HepG2 (cell line): ENCODE results near the gene CD207. TPM values are rescaled to one million over a fixed set of nuclear protein-coding genes. Genes with fewer than 3 reads are reported as not detected.

Source experiments
- ATAC-seq: fragments of 200-7000 bp; cut with Tn5 transposase; 3 replicates; pipeline ENCODE4 v1.9.1; 2020; ENCODE audit warnings: mild to moderate bottlenecking, moderate library complexity
- BruUV-seq: library from RNA; stranded (reverse); fragments of 400-500 nt; replicated peaks from 2 replicates; lab custom pipeline; 2021; lab: Mats Ljungman, UMichigan
- CTCF ChIA-PET: fragments of 300-600 bp; formaldehyde crosslinking; extraction: SDS; loops from one replicate; lab custom pipeline; 2021; ENCODE audit warnings: low total read pairs, inconsistent platforms, low intra/inter-chr PET ratio; lab: Yijun Ruan, JAX
- POLR2A ChIA-PET: fragments of 350-600 bp; sonication (Branson Sonifier 250); formaldehyde crosslinking; loops from one replicate; lab custom pipeline; 2020; ENCODE audit warnings: antibody characterized with exemption, inconsistent platforms; lab: Yijun Ruan, JAX
- DNase-seq: peaks from one replicate; pipeline ENCODE4 v3.0.0-alpha.2; 2015; ENCODE audit warnings: low spot score
- FAIRE-seq: peaks from 3 replicates; lab custom pipeline; 2011; peaks lifted over from hg19 to GRCh38; lab: Jason Lieb, UNC
- H2AFZ ChIP-seq: one replicate; pipeline ENCODE4 v1.6.1; 2011; ENCODE audit warnings: low read length, inconsistent platforms
- H3K27ac ChIP-seq: fragments of 300-600 bp; 3 replicates; pipeline ENCODE4 v1.8.0; 2011; ENCODE audit warnings: mixed run types, mild to moderate bottlenecking, mixed read lengths, low read length, inconsistent platforms; ENCODE audit not compliant: insufficient read depth; ENCODE audit errors: extremely low read length
- H3K27me3 ChIP-seq, 2 experiments: fragments of 200-600 bp in 1 of 2; 2 replicates in 1 of 2; 3 replicates in 1 of 2; pipeline versions ENCODE4 v1.6.0 to v1.8.0; 2011; ENCODE audit warnings: low read length in 2 of 2, mild to moderate bottlenecking in 2 of 2, moderate library complexity in 2 of 2, inconsistent platforms in 1 of 2; ENCODE audit not compliant: insufficient read depth in 2 of 2, control insufficient read depth in 1 of 2
- H3K36me3 ChIP-seq, 2 experiments: fragments of 200-600 bp in 1 of 2; replicated peaks in 1 of 2; 2 replicates in 1 of 2; 3 replicates in 1 of 2; pipeline versions ENCODE4 v1.5.1 to v1.8.0; 2011; ENCODE audit warnings: low read length in 2 of 2, inconsistent platforms in 1 of 2; ENCODE audit not compliant: insufficient read depth in 2 of 2, control insufficient read depth in 1 of 2
- H3K4me1 ChIP-seq: 2 replicates; pipeline ENCODE4 v1.5.1; 2012; ENCODE audit warnings: low read length, inconsistent platforms; ENCODE audit not compliant: insufficient read depth
- H3K4me2 ChIP-seq: 2 replicates; pipeline ENCODE4 v1.6.0; 2011; ENCODE audit warnings: low read depth, low read length, inconsistent platforms
- H3K4me3 ChIP-seq, 3 experiments: fragments of 200-600 bp in 1 of 3; sonication (generic), shearing (Covaris generic) in 1 of 3; replicated peaks in 1 of 3; 2 replicates each; pipeline ENCODE4 v1.5.1; 2011 to 2016; ENCODE audit warnings: low read length in 3 of 3, inconsistent platforms in 2 of 3, low read depth in 2 of 3, mild to moderate bottlenecking in 2 of 3, control low read depth in 1 of 3, mixed read lengths in 1 of 3; ENCODE audit not compliant: insufficient read depth in 1 of 3
- H3K79me2 ChIP-seq: one replicate; pipeline ENCODE4 v1.6.1; 2011; ENCODE audit warnings: low read length, inconsistent platforms; ENCODE audit not compliant: insufficient read depth
- H3K9ac ChIP-seq: 2 replicates; pipeline ENCODE4 v1.6.0; 2011; ENCODE audit warnings: mild to moderate bottlenecking, low read depth, low read length, inconsistent platforms; ENCODE audit not compliant: insufficient read depth
- H3K9me3 ChIP-seq: 2 replicates; pipeline ENCODE4 v1.5.1; 2012; ENCODE audit warnings: mild to moderate bottlenecking, low read length
- H4K20me1 ChIP-seq: 2 replicates; pipeline ENCODE4 v1.6.0; 2011; ENCODE audit warnings: inconsistent platforms, mild to moderate bottlenecking, low read length, moderate library complexity; ENCODE audit not compliant: insufficient read depth
- CHD2 ChIP-seq: IDR thresholded peaks from 2 replicates; pipeline ENCODE4 v1.6.1; 2011; ENCODE audit warnings: low read depth, low read length, improper control_type of control experiment
- EP300 ChIP-seq, 3 experiments: sonication (generic) in 1 of 3; formaldehyde crosslinking in 1 of 3; IDR thresholded peaks; 2 replicates each; pipeline versions ENCODE4 v1.5.1 to v1.6.1; 2011 to 2020; ENCODE audit warnings: low read depth in 2 of 3, low read length in 2 of 3, borderline replicate concordance in 1 of 3, improper control_type of control experiment in 1 of 3, mild to moderate bottlenecking in 1 of 3, missing genetic modification reagents in 1 of 3, moderate library complexity in 1 of 3
- ETV5 ChIP-seq: IDR thresholded peaks from 2 replicates; pipeline ENCODE4 v1.6.1; 2018; ENCODE audit warnings: missing biosample characterization, missing genetic modification reagents, inconsistent platforms, borderline replicate concordance
- KDM6A ChIP-seq: IDR thresholded peaks from 2 replicates; pipeline ENCODE4 v1.6.1; 2016; ENCODE audit warnings: low read depth
- KLF6 ChIP-seq: IDR thresholded peaks from 2 replicates; pipeline ENCODE4 v1.8.0; 2016; ENCODE audit warnings: missing biosample characterization, missing genetic modification reagents
- PLRG1 ChIP-seq: fragments of 450-650 bp; conservative IDR thresholded peaks from 2 replicates; pipeline ENCODE4 v1.6.1; 2016
- SOX5 ChIP-seq: IDR thresholded peaks from 2 replicates; pipeline ENCODE4 v1.6.1; 2016; ENCODE audit warnings: borderline replicate concordance
- SSRP1 ChIP-seq: IDR thresholded peaks from 2 replicates; pipeline ENCODE4 v1.6.1; 2016; ENCODE audit warnings: control low read depth
- STAT6 ChIP-seq: sonication (generic); formaldehyde crosslinking; IDR thresholded peaks from 2 replicates; pipeline ENCODE4 v1.4.0; 2020; ENCODE audit warnings: missing genetic modification reagents, mild to moderate bottlenecking, borderline replicate concordance
- THAP8 ChIP-seq: sonication (generic); formaldehyde crosslinking; IDR thresholded peaks from 2 replicates; pipeline ENCODE4 v1.5.1; 2020; ENCODE audit warnings: missing genetic modification reagents, mild to moderate bottlenecking, borderline replicate concordance
- ZBTB34 ChIP-seq: sonication (generic); formaldehyde crosslinking; IDR thresholded peaks from 2 replicates; pipeline ENCODE4 v1.8.0; 2022; ENCODE audit warnings: mild to moderate bottlenecking, missing genetic modification reagents
- ZNF253 ChIP-seq: sonication (generic); formaldehyde crosslinking; IDR thresholded peaks from 2 replicates; pipeline ENCODE4 v1.8.0; 2022; ENCODE audit warnings: mild to moderate bottlenecking, missing genetic modification reagents, borderline replicate concordance
- ZNF383 ChIP-seq: sonication (generic); formaldehyde crosslinking; IDR thresholded peaks from 2 replicates; pipeline ENCODE4 v1.4.0; 2020; ENCODE audit warnings: missing genetic modification reagents, mild to moderate bottlenecking, borderline replicate concordance
- ZNF430 ChIP-seq: sonication (generic); formaldehyde crosslinking; IDR thresholded peaks from 2 replicates; pipeline ENCODE4 v1.9.0; 2021; ENCODE audit warnings: mild to moderate bottlenecking, missing genetic modification reagents
- ZNF543 ChIP-seq: sonication (generic); formaldehyde crosslinking; IDR thresholded peaks from 2 replicates; pipeline ENCODE4 v1.4.0; 2020; ENCODE audit warnings: mild to moderate bottlenecking, missing genetic modification reagents
- ZNF552 ChIP-seq: sonication (generic); formaldehyde crosslinking; IDR thresholded peaks from 2 replicates; pipeline ENCODE4 v1.9.0; 2022; ENCODE audit warnings: missing genetic modification reagents, mild to moderate bottlenecking, borderline replicate concordance
- ZNF674 ChIP-seq: sonication (generic); formaldehyde crosslinking; IDR thresholded peaks from 2 replicates; pipeline ENCODE4 v1.5.0; 2020; ENCODE audit warnings: low read depth, mild to moderate bottlenecking, missing genetic modification reagents
- ZNF703 ChIP-seq: sonication (generic); formaldehyde crosslinking; IDR thresholded peaks from 2 replicates; pipeline ENCODE4 v1.5.1; 2020; ENCODE audit warnings: missing genetic modification reagents, mild to moderate bottlenecking, moderate library complexity, borderline replicate concordance
- WGBS: methylation state at CpG from one replicate; pipeline ENCODE4 v1.1.6; 2017; ENCODE audit warnings: low lambda C conversion rate; 5-methylcytosine and 5-hydroxymethylcytosine counted together
- in situ Hi-C: cut with HindIII; loops from 2 replicates; pipeline ENCODE4 v1.10.0; 2017; ENCODE audit warnings: low pct_unique_long_range_greater_than_20kb; ENCODE audit not compliant: extremely low pct_ligation_motif_present
- intact Hi-C: fragments of 100-400 bp; cut with micrococcal nuclease; formaldehyde crosslinking; loops from one replicate; pipeline ENCODE4 v1.10.0; 2022; ENCODE audit not compliant: unreplicated experiment
- polyA plus RNA-seq, 8 experiments: library from polyadenylated mRNA; depleted of rRNA in 3 of 8; stranded (reverse) in 7 of 8; unstranded in 1 of 8; fragments of >200 nt; fragmentation: Illumina TruSeq in 4 of 8; extraction: Trizol in 4 of 8; gene quantifications; 2 replicates each; pipeline versions ENCODE4 v1.2.1 to v1.2.3, GENCODE V29; 2011 to 2016; ENCODE audit warnings: low read depth in 4 of 8, missing spikeins in 1 of 8, mixed read lengths in 1 of 8; ENCODE audit not compliant: insufficient read depth in 1 of 8
- total RNA-seq, 5 experiments: library from RNA; depleted of rRNA; stranded (reverse); fragments of >200 nt; fragmentation: Illumina TruSeq; extraction: Trizol; gene quantifications; 2 replicates each; pipeline ENCODE4 v1.2.3, GENCODE V29; 2016; ENCODE audit warnings: low read depth in 1 of 5

The CD207 gene
- total and polyA plus RNA-seq, 2 of the 13 experiments (the other 11 are each of a cell fraction or from before 2014, with no cell fraction given): 0.09 to 0.15 TPM

DNA sequence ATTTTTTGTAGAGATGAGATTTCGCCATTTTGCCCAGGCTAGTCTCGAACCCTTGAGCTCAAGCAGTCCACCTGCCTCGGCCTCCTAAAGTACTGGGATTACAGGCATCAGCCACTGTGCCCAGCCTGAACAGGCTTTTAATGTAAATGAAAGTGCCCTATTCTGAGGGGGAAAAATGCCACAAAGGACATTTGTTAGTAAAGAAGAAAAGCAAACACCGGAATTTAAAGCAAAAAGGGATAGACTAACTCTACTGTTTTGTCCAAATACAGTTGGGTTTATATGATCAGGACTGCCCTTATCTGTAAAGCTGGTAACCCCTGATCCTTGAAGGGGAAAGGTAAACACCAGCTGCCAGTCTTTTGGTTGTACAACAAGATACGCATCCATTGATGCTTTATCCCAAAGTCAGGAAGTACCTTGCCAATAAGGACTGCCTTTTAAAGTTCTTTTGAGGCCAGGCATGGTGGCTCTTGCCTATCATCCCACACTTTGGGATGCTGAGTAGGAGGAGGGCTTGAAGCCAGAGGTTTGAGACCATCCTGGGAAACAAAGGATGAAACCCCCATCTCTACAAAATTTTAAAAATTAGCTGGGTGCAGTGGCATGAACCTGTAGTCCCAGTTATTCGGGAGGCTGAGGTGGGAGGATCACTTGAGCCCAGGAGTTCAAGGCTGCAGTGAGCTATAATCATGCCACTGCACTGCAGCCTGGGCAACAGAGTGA, 28.4 kb downstream of the CD207 start:
- Histone ChIP-seq H3K27ac (peak overlapping the region; percentile 93), H3K4me1 (peaks cover 64% of the 10 kb centered on the region), H4K20me1 (no peaks in the 10 kb centered on the region), H3K9ac (peak overlapping the region; percentile 79), H3K27me3 (no peaks in the 10 kb centered on the region), H3K4me3 (peak overlapping the region in 1 of 3 experiments; percentile 52; a peak in 1 of 6 replicates), H3K79me2 (no peaks in the 10 kb centered on the region), H3K9me3 (no peaks in the 10 kb centered on the region), H3K36me3 (no peaks in the 10 kb centered on the region), H2AFZ (no peak overlapping the region), H3K4me2 (peak overlapping the region; percentile 88)
- DNase-seq (peak; percentile 98), ATAC-seq (peak; percentile 73), FAIRE-seq (peak; percentile 89)
- WGBS: 3% methylated on average over 6 of the region's 6 CpGs
- in situ Hi-C loops: no loop called here
- intact Hi-C loops: loop anchor here (5.0 kb wide), 1 partner anchor 55 kb away; no protein-coding TSS in a partner anchor
- BruUV-seq: no TSS peak
- ChIA-PET POLR2A (interaction anchor here (1.0 to 2.4 kb wide), 3 partner anchors 9 to 95 kb away, joined by 3 to 7 read pairs (median 4); no protein-coding TSS in a partner anchor), CTCF (interaction anchor here (0.7 kb wide), 1 partner anchor 57 kb away, joined by 3 read pairs; no protein-coding TSS in a partner anchor)
- TF ChIP-seq SOX5: peak; percentile 93
- TF ChIP-seq ZNF674: no peak
- TF ChIP-seq ZNF552 (CRISPR knock-in tag): no peak
- peak; percentile 72 for TF ChIP-seq KDM6A (CRISPR knock-in tag)
- no peak for TF ChIP-seq ZNF543 (CRISPR knock-in tag)
- TF ChIP-seq ZNF253 (CRISPR knock-in tag): no peak
- TF ChIP-seq ETV5 (CRISPR knock-in tag): peak; percentile 98
- TF ChIP-seq ZNF383 (CRISPR knock-in tag): no peak
- no peak; the same call in 1 of the 2 replicates for TF ChIP-seq KLF6 (CRISPR knock-in tag)
- TF ChIP-seq ZNF430: no peak
- TF ChIP-seq ZBTB34 (CRISPR knock-in tag): peak; percentile 97
- no peak; the same call in 1 of the 2 replicates for TF ChIP-seq SSRP1 (CRISPR knock-in tag)
- TF ChIP-seq THAP8 (CRISPR knock-in tag): no peak
- TF ChIP-seq ZNF703 (CRISPR knock-in tag): peak; percentile 81; the same call in 1 of the 2 replicates
- TF ChIP-seq PLRG1: no peak
- TF ChIP-seq CHD2: no peak
- peak; percentile 58 to 98; a peak in 3 of 4 replicates for TF ChIP-seq EP300 (IDR thresholded peaks at IDR 0.05; ENCODE audit: low read depth in 2 of 2, low read length in 2 of 2)
- peak; percentile 97 for TF ChIP-seq EP300 (CRISPR knock-in tag; IDR thresholded peaks at IDR 0.05; ENCODE audit: borderline replicate concordance)
- peak; percentile 12; the same call in 1 of the 2 replicates for TF ChIP-seq STAT6 (CRISPR knock-in tag)
